COLO829 (cell line): ENCODE results near the gene KNOP1.

Experiments used
- DNase-seq: peaks from one replicate; pipeline ENCODE4 v3.0.0; 2012; ENCODE audit warnings: low spot score

KNOP1 gene, protein sequence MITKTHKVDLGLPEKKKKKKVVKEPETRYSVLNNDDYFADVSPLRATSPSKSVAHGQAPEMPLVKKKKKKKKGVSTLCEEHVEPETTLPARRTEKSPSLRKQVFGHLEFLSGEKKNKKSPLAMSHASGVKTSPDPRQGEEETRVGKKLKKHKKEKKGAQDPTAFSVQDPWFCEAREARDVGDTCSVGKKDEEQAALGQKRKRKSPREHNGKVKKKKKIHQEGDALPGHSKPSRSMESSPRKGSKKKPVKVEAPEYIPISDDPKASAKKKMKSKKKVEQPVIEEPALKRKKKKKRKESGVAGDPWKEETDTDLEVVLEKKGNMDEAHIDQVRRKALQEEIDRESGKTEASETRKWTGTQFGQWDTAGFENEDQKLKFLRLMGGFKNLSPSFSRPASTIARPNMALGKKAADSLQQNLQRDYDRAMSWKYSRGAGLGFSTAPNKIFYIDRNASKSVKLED

DNA sequence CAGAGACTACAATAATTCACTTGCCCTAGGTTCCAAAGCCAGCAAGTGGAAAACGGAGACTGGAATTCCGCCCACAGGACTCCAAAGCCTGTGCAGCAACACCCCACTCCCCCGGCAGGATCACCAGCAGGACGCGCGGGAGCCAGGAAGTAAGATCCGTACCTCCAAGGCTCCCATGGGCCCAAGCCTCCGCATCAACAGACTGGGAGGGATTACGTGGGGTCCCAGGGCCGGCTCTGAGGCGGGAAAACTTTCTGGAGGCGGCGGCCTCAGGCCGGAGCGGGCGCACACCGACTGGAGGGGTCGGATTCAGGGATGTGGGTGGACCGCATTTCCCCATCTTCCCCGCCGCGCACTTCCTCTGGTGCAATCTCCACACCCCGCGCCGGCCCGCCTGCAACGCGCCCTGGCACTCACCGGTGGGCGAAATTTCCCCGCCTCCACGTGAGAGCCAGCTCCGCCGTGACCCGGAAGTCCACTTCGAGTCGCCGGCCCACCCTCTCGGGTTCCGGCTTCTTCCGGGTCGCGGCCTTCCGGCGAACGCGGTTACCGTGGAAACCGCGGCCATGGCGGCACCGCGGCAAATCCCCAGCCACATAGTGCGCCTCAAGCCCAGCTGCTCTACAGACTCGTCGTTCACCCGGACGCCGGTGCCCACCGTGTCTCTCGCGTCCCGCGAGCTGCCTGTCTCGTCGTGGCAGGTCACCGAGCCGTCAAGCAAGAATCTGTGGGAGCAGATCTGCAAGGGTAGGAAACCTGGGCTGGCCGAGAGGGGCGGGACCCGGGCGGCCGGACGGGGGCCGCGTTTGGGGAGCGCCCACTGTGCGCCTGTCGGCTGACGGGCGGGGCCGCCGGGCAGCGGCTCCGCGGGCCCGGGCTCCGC is at the start of gene KNOP1, which contains the start of gene IQCK:
Gene KNOP1, minus strand, starts transcription at position 487 of the 883 bp plus-strand sequence. CDS start 3,192 bp downstream, outside the sequence.
Gene IQCK, plus strand, starts transcription at position 531 of the 883 bp plus-strand sequence. Its CDS starts 36 bp downstream, at position 567.
- DNase-seq, result peak; percentile 91

DNA sequence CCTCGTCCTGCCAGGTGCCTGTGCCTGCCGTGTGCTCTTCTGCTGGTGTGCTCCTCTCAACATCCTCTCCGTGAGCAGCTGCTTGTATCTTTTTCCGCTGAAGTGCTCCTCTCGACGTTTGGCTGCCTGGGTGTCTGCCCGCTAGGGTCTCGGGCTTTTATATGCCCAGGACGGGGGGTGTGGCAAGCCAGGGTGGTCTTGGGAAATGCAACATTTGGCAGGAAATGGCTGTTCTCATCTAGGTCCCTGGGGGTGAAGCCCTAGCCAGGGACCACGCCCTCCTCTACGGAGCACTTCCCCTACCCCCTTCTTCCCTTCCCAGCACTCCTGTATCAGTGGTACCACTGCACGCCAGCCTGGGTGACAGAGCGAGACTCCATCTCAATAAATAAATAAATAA is 49.5 kb upstream of the KNOP1 start:
- DNase-seq, result no peak

DNA sequence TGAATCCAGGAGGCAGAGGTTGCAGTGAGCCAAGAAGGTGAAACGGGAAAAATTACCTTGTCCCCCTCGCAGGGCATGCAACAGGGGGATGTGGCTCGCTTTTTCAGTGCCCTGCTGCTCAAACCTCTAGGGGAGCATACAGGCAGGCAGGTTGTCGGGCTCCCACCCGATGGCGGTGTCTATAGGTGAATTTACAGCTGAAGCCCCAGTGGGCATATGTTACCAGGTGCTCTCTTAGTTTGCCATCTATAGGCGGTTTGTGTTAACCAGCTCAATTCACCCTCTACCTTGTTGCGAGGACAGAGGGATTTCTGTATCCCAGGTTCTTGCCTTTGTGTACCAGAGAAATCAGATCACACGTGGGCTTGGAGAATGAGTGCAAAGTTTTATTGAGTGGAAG is 49.0 kb upstream of the KNOP1 start:
- DNase-seq, result no peak

DNA sequence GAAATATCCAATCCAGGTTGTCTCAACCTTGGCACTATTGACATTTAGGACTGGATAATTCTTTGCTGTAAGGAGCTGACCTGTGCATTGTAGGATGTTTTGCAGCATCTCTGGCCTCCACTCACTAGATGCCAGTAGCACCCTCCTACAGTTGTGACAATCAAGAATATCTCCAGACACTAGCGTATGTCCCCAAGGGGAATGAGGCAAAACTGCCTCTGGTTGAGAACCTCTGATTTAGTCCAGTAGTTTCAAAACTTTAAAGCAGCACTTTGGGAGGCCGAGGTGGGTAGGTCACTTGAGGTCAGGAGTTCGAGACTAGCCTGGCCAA is 48.5 kb upstream of the KNOP1 start:
- no peak for DNase-seq

DNA sequence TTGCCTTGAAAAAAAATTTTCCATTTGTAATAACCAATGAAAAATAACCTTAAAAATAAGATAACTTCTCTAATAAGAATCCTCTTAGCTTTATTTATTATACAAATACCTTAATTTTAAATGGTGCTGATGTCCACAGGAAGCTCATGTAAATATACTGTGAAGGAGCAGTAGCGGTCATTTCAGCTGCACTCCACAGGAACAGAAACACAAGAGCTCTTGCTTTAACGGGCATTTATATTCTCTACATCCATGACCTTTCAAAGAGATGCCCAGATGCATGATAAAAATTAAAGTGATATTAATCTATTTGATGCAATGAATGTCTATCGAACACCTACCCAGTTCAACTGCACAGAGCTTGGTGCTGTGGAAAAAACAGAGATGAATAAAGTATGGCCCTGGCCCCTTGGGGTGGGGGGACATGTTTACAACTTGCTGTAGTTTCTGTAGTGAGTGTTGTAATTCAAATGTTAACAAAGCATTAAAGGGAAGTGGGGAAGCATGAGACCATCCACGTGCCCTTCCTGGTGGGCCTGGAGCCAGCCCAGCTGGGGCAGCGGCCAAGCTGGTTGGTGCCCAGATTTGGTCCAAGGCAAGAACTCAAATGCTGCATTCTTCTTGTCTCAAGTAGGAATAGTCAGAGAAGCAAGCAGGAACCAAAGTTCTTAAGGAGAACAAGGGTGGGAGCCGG is 48.0 kb upstream of the KNOP1 start:
- no peak for DNase-seq

DNA sequence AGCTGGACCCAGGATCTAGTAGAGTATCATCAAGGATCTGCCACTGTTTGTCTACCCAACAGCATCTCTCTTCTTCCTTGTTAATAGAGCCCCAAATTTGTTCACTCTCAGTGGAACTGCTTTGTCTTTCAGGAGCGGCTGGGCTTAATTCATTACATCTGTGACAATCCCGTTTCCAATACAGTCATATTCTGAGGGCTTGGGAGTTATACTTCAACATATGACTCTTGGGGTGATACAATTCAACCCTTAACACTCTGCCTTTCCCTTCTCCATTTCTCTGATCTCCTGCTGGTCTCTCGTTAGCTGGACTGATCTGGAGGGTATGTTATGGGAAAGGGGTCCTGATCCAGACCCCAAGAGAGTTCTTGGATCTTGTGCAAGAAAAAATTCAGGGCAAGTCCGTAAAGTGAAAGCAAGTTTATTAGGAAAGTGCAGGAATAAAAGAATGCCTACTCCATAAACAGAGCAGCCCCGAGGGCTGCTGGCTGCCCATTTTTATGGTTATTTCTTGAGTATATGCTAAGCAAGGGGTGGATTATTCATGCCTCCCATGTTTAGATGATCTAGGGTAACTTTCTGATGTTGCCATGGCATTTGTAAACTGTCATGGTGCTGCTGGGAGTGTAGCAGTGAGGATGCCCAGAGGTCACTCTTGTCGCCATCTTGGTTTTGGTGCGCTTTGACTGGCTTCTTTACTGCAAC is 42.5 kb upstream of the KNOP1 start:
- DNase-seq, result no peak

DNA sequence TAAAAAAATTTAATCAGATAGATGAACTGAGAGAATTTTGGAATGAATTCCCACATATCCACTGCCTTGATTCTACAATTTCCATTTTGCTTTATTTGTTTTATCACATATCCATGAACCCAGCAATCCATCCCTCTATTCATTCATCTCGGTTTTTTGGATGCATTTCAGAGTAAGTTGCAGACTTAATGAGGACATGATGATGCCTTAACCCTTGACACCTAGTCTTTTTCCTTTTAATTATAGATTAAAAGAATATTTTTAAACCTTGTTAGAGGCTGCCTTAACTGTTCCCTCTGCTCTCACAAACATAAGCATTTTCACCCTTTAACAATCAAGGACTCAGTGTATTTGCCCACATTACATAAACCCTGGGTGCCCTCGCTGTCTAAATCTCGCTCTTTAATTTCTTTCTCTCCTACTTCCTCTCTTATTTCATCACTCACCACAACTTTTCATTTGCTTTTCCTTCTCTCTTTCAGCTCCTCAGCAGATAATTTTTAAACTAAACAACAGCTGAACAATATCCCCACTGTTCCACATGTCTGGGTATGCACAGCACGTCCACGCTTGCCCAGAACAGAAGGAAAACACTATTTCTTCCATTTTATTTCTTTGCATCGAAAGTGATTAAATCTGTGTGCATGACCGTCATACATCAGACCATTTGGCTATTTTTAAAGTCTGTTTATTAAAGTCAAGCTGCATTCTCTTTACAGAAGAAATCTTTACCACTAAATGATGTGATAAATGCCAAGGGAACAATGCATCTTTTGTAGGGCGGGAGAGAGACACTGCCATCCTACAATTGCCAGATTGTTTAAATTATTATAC is 40.0 kb upstream of the KNOP1 start:
- DNase-seq, result peak; percentile 68

DNA sequence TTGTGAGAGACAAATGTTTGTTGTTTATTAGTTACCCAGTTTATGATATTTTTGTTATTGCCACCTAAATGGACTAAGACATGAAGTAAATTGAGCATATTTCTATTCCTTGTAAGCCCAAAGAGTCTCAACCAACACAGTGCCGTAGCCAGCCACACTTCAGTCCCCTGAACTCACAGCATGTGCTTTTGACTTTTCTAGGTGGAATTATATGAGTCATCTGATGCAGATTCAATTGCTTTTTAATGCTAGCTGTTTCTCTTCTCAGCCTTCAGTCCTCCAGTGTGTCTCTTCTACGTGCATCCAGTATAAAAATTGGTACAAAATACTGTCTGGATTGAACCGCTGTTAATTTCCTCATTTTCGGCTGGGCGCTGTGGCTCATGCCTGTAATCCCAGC is 39.0 kb upstream of the KNOP1 start:
- DNase-seq, result no peak

DNA sequence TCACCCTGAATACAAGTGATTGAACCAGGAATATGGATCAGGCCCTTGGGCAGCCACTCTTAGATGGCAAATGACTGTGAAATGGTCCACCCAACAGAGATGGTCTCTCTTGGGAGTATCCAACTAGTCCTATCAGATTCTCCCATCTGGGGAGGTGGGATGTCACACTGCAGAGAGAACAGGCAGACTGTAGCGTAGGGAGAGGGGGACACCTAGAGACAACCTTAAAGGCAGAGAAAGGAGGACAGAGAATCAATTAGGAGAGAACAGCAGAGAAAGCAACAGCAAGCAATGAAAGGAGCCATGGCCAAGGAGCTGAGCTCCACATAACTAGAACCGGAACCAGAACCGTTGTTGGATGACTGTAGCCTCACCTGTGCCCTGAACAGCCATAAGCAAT is 37.2 kb upstream of the KNOP1 start:
- DNase-seq, result no peak

DNA sequence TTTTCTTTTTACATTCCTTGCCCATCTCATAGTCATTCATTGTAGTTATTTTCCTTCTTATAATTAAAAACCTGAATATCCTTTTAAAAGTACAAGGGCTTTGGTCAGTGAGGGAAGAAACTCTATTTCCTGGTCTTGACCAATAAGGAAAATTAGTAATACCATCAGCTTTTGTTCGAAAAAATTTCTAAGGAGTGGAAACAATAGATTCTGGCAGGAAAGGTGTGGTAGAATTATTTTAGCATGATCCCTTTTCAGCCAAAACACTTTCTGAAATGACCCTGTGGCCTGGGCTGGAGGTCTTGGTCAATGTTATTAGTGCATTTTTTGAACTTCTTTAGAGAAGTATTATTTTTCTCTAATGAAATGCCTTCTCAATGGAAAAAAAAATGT is 36.6 kb upstream of the KNOP1 start:
- no peak for DNase-seq

DNA sequence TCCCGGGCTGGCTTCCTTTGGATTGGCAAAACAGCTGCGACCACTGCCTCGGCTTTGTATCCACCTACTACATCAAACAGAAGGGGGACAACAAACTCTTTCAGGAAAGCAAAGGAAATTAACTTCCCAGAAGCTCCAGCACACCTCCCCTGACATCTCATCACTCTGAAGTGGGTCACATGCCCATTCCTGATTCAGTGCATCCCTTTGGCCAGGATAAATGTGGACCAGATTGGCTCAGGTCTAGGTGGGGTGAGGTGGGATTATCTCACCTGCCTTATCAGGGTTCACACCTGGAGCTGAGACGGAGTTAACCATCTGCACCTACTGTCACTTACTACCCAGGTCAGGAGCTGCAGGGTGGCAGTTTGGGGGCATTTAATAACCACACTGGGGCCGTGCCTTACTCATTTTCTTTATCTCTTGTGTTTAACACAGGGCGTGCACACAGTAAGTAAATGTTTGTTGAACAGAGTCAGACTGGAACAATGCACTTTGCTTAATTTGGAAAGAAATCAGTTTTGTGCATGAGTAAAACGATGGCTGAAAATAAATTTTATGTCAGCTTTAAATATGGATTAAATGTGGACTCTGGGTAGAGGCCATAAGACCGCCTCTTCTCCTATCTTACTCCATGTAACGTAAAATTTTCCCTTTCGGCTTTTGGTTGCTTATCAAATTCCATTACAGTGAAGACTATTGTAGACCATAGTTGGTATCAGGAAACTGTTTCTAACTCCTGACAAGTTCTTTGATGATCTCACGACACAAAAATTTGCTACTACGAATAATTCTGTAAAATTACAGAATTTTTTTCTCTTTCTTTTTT is 36.0 kb upstream of the KNOP1 start:
- DNase-seq, result peak; percentile 90

DNA sequence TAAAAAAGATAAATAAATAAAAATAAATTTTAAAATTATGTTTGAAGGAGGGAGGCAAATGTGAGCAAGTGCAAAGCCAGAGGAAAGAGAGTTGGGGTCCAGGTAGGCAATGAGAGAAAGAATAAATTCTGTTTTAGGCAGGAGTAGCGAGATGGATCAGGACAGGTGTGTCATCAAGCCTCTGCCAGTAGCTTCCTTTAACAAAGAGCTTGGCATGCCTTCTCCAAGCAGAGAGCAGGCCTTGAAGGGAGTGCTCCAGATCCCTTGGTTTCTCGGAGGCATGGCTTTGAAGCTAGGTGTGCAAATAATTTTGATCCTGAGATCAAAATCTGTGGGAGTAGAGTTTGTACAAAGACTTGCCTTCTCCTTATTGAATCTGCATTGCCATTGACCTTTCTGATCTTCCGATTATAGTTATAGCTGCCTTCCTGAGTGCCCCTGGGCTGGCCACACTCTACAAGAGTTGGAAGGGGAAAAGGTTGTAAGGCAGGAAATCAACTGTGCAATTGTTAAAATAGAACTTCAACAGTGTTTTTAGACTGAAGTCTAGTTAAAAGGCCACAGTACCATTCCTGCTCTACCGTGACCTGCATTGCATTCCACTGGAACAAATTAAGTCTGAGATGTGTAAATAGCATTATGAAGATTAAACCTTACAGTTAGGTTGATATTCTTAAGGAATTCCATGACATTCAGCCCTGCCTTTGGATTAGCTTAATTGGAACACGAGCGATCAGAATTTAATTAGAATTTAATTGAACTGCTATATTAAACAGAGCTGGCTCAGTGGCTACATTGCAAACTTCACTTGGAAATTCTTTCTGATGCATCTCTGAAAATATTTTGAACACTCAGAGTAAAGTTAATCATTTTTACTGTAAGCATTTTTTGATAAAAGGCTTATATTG is 33.7 kb upstream of the KNOP1 start:
- no peak for DNase-seq

DNA sequence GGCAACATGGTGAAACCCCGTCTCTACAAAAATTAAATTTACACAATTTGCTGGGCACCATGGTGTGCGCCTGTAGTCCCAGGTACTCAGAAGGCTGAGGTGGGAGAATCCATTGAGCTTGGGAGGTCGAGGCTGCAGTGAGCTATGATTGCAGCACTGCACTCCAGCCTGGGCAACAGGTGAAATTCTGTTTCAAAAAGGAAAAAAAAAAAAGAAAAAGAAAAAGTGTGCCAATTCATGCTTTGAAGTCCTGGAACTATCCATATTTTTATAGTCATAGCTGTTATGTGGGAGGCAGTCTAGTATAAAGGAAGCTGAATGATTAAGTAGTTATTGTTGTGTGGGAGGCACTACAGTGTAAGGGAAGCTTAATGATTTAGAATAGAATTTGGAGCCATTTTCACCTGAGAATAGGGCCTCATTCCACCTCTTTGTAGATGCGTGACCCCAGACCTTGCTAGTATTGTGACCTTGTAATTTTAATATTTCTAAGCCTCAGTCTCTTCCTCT is 31.6 kb upstream of the KNOP1 start:
- no peak for DNase-seq

DNA sequence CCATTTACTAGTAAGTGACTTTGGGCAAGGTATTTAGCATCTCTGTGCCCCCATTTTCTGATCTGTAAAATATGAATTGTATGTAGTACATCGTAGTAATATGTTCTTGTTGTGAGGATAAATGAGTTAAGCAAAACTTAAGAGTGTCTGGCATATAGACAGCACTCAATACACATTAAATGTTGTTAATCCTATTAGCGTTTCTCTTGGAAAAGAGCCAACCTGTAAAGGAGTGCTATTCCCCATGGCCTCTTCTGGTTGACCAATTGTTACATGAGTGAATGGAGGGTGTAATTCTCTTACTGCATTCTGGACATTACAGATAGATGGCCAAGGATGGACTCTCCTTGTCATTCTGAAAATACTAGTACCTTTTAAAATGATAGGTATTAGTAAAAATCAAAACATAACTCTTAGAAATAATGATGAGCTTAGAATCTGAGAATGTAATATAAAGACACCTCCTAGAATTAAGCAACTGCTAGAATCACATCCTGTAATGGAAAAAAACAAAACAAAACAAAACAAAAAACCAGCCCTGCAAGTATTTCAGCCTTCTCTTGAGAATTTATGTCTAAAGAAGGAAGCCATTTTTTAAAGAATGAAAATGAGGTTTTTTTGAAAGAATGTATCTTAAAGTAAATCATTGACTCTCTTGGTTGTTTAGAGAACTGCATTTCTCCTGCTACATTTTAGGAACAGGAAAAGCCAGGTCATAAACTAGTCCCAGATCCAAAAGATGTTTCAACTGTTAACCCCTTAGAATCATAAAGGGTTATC is 30.6 kb upstream of the KNOP1 start:
- no peak for DNase-seq

DNA sequence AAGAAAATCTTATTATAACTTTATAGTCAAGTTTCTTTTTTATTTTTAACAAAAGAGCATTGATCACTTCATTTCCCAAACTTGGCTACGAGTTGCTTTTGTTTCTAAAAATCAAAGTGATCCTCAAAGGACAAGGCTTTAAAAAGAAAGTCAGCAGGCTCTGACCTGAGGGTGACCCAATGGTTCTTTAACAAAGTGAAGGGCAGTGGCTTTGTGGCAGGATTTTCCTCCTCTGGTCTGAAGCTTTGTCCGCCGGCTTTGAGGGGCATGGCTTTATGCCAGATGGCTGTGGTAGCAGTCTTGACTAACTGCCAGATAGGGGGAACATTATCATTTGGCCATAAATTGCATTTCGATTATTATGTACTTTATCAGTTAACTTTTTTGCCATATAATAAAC is 28.5 kb upstream of the KNOP1 start:
- DNase-seq, result peak; percentile 71

DNA sequence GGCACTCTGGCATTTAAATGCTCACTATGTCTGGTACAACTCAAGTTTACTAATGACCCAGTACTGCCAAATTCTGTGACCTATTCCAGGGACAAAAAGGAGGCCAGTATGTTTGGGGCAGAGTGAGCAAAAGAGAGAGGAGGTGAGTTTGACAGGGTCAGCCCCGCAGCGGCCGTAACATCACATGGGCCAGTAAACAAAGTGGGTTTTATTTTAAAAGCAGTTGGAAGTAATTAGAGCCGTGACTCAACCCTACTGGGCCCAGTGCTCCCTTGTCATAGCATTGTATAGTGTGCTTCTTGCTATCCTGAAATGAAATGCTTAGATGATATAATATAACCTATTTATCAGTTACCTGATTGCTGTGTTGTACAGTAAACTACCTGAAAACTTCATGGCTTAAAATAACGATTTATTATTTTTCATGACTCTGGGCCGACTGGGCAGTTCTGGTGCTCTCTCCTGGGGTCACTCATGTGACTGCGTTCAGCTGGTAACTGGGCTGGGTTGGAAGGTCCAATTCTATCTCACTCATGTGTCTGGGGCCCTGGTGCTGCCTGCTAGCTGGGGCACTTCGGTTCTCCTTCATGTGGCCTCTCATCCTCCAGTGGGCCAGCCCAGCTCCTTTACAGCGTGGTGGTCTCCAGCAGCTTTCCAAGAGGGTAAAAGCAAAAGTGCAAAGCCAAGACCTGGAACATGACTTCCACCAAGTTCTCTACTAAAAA is 27.4 kb upstream of the KNOP1 start:
- DNase-seq, result peak; percentile 89

DNA sequence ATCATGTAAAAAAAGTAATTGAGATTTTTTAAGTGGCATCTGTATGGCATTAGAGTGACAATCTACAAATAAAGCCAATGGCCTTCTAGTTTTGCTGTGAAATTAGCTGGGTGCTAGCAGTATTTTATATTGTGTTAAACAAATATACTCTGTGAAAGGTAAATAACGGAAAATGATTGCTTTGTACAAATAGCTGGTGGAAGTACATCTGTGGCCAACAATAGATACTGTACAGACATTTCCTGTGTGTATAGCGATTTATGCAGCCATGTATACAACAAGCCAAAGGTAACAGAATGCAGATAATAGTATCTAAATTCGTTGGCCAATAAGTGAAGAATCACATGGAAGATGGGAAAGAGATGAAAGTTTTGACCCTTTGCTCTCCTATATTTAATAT is 26.6 kb upstream of the KNOP1 start:
- DNase-seq, result no peak
